ENCODE results near the gene SERPINA10. TPM values are rescaled to one million over a fixed set of nuclear protein-coding genes. Genes with fewer than 3 reads are reported as not detected.

SERPINA10 gene
- total and polyA plus RNA-seq, 2 experiments from 2014 or later: 0.11 TPM; not detected in 1

DNA sequence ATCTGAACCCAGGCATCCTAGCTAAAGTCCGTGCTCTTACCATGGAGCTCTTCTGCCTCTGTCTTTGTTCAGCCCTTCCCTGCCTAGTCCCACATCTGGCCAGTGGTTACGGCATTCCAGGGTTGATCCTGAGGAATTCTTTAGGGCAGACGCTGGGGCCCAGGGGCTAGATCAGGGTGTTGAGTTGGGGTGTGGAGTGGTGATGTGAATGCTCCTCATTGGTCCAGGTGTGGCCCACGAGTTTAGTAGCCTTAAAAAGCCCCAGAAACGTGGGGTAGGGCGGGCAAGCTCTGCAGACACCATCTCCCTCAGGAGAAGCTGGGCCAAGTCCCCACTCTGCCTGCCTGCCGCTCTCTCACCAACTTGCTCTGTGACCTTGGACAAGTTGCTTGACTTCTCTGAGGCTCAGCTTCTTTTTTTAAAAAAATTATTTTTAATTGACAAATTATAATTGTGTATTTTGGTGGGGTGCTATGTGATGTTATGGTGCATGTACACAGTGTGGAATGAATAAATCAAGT is 39.1 kb upstream of the SERPINA10 start:
- no peak for DNase-seq (ENCODE audit: low spot score)
- Mint-ChIP-seq H3K36me3 (ENCODE audit: low read depth) (no peaks in the 10 kb centered on the region), H3K27ac (no peak overlapping the region), H3K4me1 (peaks cover 6% of the 10 kb centered on the region; the same call in 2 of the 3 replicates), H3K27me3 (ENCODE audit: insufficient read depth, low read depth, poor library complexity) (peaks cover 3% of the 10 kb centered on the region), H3K9me3 (no peaks in the 10 kb centered on the region), H3K4me3 (no peak overlapping the region)
- no peaks in the 10 kb centered on the region for H3K36me3 ChIP-seq (ENCODE audit: insufficient read depth)
- ATAC-seq: no peak
- no peaks in the 10 kb centered on the region for H3K79me2 ChIP-seq (replicated peaks; ENCODE audit: insufficient read depth)
- H3K9me2 ChIP-seq (ENCODE audit: insufficient read depth): no peaks in the 10 kb centered on the region
- H3K4me1 ChIP-seq (ENCODE audit: insufficient read depth): no peaks in the 10 kb centered on the region
- H3K4me2 ChIP-seq: no peak overlapping the region
- no peak overlapping the region for H2AFZ ChIP-seq
- H3F3A ChIP-seq (replicated peaks; ENCODE audit: low read depth): no peaks in the 10 kb centered on the region
- no peak overlapping the region for H3K27ac ChIP-seq (ENCODE audit: low read depth)
- no peak overlapping the region for H3K4me3 ChIP-seq
- TF ChIP-seq CREB1 (CRISPR knock-in tag; IDR thresholded peaks at IDR 0.05; ENCODE audit: low read depth): no peak
- no peak for TF ChIP-seq NANOG (IDR thresholded peaks at IDR 0.05; ENCODE audit: borderline replicate concordance)
- TF ChIP-seq, protein P1, sequence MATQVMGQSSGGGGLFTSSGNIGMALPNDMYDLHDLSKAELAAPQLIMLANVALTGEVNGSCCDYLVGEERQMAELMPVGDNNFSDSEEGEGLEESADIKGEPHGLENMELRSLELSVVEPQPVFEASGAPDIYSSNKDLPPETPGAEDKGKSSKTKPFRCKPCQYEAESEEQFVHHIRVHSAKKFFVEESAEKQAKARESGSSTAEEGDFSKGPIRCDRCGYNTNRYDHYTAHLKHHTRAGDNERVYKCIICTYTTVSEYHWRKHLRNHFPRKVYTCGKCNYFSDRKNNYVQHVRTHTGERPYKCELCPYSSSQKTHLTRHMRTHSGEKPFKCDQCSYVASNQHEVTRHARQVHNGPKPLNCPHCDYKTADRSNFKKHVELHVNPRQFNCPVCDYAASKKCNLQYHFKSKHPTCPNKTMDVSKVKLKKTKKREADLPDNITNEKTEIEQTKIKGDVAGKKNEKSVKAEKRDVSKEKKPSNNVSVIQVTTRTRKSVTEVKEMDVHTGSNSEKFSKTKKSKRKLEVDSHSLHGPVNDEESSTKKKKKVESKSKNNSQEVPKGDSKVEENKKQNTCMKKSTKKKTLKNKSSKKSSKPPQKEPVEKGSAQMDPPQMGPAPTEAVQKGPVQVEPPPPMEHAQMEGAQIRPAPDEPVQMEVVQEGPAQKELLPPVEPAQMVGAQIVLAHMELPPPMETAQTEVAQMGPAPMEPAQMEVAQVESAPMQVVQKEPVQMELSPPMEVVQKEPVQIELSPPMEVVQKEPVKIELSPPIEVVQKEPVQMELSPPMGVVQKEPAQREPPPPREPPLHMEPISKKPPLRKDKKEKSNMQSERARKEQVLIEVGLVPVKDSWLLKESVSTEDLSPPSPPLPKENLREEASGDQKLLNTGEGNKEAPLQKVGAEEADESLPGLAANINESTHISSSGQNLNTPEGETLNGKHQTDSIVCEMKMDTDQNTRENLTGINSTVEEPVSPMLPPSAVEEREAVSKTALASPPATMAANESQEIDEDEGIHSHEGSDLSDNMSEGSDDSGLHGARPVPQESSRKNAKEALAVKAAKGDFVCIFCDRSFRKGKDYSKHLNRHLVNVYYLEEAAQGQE (IDR thresholded peaks at IDR 0.05; ENCODE audit: unreplicated experiment): no peak
- TF ChIP-seq, protein P2, sequence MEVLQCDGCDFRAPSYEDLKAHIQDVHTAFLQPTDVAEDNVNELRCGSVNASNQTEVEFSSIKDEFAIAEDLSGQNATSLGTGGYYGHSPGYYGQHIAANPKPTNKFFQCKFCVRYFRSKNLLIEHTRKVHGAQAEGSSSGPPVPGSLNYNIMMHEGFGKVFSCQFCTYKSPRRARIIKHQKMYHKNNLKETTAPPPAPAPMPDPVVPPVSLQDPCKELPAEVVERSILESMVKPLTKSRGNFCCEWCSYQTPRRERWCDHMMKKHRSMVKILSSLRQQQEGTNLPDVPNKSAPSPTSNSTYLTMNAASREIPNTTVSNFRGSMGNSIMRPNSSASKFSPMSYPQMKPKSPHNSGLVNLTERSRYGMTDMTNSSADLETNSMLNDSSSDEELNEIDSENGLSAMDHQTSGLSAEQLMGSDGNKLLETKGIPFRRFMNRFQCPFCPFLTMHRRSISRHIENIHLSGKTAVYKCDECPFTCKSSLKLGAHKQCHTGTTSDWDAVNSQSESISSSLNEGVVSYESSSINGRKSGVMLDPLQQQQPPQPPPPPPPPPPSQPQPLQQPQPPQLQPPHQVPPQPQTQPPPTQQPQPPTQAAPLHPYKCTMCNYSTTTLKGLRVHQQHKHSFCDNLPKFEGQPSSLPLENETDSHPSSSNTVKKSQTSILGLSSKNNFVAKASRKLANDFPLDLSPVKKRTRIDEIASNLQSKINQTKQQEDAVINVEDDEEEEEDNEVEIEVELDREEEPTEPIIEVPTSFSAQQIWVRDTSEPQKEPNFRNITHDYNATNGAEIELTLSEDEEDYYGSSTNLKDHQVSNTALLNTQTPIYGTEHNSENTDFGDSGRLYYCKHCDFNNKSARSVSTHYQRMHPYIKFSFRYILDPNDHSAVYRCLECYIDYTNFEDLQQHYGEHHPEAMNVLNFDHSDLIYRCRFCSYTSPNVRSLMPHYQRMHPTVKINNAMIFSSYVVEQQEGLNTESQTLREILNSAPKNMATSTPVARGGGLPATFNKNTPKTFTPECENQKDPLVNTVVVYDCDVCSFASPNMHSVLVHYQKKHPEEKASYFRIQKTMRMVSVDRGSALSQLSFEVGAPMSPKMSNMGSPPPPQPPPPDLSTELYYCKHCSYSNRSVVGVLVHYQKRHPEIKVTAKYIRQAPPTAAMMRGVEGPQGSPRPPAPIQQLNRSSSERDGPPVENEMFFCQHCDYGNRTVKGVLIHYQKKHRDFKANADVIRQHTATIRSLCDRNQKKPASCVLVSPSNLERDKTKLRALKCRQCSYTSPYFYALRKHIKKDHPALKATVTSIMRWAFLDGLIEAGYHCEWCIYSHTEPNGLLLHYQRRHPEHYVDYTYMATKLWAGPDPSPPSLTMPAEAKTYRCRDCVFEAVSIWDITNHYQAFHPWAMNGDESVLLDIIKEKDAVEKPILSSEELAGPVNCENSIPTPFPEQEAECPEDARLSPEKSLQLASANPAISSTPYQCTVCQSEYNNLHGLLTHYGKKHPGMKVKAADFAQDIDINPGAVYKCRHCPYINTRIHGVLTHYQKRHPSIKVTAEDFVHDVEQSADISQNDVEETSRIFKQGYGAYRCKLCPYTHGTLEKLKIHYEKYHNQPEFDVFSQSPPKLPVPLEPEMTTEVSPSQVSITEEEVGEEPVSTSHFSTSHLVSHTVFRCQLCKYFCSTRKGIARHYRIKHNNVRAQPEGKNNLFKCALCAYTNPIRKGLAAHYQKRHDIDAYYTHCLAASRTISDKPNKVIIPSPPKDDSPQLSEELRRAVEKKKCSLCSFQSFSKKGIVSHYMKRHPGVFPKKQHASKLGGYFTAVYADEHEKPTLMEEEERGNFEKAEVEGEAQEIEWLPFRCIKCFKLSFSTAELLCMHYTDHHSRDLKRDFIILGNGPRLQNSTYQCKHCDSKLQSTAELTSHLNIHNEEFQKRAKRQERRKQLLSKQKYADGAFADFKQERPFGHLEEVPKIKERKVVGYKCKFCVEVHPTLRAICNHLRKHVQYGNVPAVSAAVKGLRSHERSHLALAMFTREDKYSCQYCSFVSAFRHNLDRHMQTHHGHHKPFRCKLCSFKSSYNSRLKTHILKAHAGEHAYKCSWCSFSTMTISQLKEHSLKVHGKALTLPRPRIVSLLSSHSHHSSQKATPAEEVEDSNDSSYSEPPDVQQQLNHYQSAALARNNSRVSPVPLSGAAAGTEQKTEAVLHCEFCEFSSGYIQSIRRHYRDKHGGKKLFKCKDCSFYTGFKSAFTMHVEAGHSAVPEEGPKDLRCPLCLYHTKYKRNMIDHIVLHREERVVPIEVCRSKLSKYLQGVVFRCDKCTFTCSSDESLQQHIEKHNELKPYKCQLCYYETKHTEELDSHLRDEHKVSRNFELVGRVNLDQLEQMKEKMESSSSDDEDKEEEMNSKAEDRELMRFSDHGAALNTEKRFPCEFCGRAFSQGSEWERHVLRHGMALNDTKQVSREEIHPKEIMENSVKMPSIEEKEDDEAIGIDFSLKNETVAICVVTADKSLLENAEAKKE (CRISPR knock-in tag; IDR thresholded peaks at IDR 0.05): no peak
- no peak for TF ChIP-seq ZNF114 (CRISPR knock-in tag; IDR thresholded peaks at IDR 0.05)
- TF ChIP-seq STAT1 (IDR thresholded peaks at IDR 0.05; ENCODE audit: unreplicated experiment): no peak
- TF ChIP-seq, protein P3, sequence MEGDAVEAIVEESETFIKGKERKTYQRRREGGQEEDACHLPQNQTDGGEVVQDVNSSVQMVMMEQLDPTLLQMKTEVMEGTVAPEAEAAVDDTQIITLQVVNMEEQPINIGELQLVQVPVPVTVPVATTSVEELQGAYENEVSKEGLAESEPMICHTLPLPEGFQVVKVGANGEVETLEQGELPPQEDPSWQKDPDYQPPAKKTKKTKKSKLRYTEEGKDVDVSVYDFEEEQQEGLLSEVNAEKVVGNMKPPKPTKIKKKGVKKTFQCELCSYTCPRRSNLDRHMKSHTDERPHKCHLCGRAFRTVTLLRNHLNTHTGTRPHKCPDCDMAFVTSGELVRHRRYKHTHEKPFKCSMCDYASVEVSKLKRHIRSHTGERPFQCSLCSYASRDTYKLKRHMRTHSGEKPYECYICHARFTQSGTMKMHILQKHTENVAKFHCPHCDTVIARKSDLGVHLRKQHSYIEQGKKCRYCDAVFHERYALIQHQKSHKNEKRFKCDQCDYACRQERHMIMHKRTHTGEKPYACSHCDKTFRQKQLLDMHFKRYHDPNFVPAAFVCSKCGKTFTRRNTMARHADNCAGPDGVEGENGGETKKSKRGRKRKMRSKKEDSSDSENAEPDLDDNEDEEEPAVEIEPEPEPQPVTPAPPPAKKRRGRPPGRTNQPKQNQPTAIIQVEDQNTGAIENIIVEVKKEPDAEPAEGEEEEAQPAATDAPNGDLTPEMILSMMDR (conservative IDR thresholded peaks at IDR 0.05; ENCODE audit: low read depth in 2 of 2): no peak
- TF ChIP-seq EZH2phosphoT487 (IDR thresholded peaks at IDR 0.05; ENCODE audit: unreplicated experiment): no peak
- TF ChIP-seq ZNF331 (CRISPR knock-in tag; IDR thresholded peaks at IDR 0.05; ENCODE audit: low read depth): no peak
- TF ChIP-seq JUNB (IDR thresholded peaks at IDR 0.05; ENCODE audit: unreplicated experiment): no peak
- H3K27me3 ChIP-seq (ENCODE audit: insufficient read depth): no peaks in the 10 kb centered on the region
- H4K20me1 ChIP-seq (replicated peaks; ENCODE audit: insufficient read depth): no peaks in the 10 kb centered on the region

Measured in GM23338 (cell line).